Activated CD4-positive, alpha-beta T cell treated with anti-CD3 and anti-CD28 coated beads, Interleukin-2, amount 50 U/mL, for 16 hours (primary cell): ENCODE data around the gene IL37.
"Not testable (repeated sequence)": the region's sequence is repeated elsewhere in the genome, so short reads cannot be mapped to it uniquely, and the experiment has no call there.

Source experiments
- DNase-seq: peaks from one replicate; pipeline ENCODE4 v3.0.0-alpha.2; 2020

IL37 gene

GRCh38 chr2:112923967-112924338 is 13.0 kb downstream of the IL37 start:
- no peak for DNase-seq

GRCh38 chr2:112924360-112924759 is 13.4 kb downstream of the IL37 start:
- no peak for DNase-seq

GRCh38 chr2:112924821-112925220 is 13.9 kb downstream of the IL37 start:
- no peak for DNase-seq

GRCh38 chr2:112926707-112927106 is 15.7 kb downstream of the IL37 start:
- DNase-seq: no peak

GRCh38 chr2:112927745-112928144 is 16.8 kb downstream of the IL37 start:
- DNase-seq: no peak

- no peak for DNase-seq
Observed at GRCh38 chr2:112933261-112933660, 22.3 kb downstream of the IL37 start.

- DNase-seq: not testable (repeated sequence)
Observed at GRCh38 chr2:112934117-112934516, 23.2 kb downstream of the IL37 start.

GRCh38 chr2:112936927-112937232 is 25.9 kb downstream of the IL37 start:
- DNase-seq: no peak

GRCh38 chr2:112938904-112939303 is 27.9 kb downstream of the IL37 start:
- DNase-seq: no peak

- no peak for DNase-seq
Observed at GRCh38 chr2:112939425-112939824, 28.5 kb downstream of the IL37 start.

GRCh38 chr2:112940859-112941625 is 30.1 kb downstream of the IL37 start:
- DNase-seq: no peak

GRCh38 chr2:112941753-112942653 is 31.0 kb downstream of the IL37 start:
- DNase-seq: peak; percentile 83

GRCh38 chr2:112942654-112943002 is 31.7 kb downstream of the IL37 start:
- DNase-seq: no peak

- no peak for DNase-seq
Observed at GRCh38 chr2:112944971-112945370, 34.0 kb downstream of the IL37 start.

GRCh38 chr2:112946086-112946485 is 35.1 kb downstream of the IL37 start:
- DNase-seq: no peak

GRCh38 chr2:112947374-112947773 is 36.4 kb downstream of the IL37 start:
- DNase-seq: no peak

GRCh38 chr2:112949456-112949855 is 38.5 kb downstream of the IL37 start:
- DNase-seq: no peak

- DNase-seq: no peak
Observed at GRCh38 chr2:112954364-112954763, 43.4 kb downstream of the IL37 start.

GRCh38 chr2:112957511-112957910 is 46.5 kb downstream of the IL37 start:
- DNase-seq: no peak

- DNase-seq: peak; percentile 62
Observed at GRCh38 chr2:112958428-112959108, 47.6 kb downstream of the IL37 start.

GRCh38 chr2:112959109-112959812 is 48.3 kb downstream of the IL37 start:
- no peak for DNase-seq

GRCh38 chr2:112960230-112960825 is 49.4 kb downstream of the IL37 start:
- DNase-seq: no peak
